Measurements from ENCODE around the gene RNF111. TPM values are rescaled to one million over a fixed set of nuclear protein-coding genes. Genes with fewer than 3 reads are reported as not detected.

The RNF111 gene
- total RNA-seq, 1 experiment from 2014 or later: 13.3 TPM

DNA sequence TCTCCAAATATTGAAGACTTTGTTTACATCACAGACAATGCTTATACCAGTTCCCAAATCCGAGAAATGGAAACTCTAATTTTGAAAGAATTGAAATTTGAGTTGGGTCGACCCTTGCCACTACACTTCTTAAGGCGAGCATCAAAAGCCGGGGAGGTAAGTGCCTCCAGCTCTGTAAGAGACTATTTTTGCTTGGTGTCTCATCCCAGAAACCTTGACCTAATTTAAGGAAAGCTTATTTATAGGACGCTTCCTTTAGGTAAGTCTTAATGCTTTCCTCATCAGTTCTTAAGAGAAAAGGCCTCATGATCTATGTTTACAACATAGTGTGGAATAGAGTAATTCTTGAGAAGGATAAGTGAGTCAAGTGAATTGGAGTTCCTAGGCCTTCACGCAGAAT lies 129.3 kb downstream of the RNF111 start:
- H4K20me1 ChIP-seq (ENCODE audit: low read length): no peaks in the 10 kb centered on the region
- H3K9me2 ChIP-seq (replicated peaks; ENCODE audit: low read length): no peaks in the 10 kb centered on the region
- no peaks in the 10 kb centered on the region for H3K9me3 ChIP-seq (ENCODE audit: low read length)
- H3F3A ChIP-seq (ENCODE audit: low read length, unreplicated experiment): no peaks in the 10 kb centered on the region
- no peak overlapping the region for H3K27ac ChIP-seq (ENCODE audit: low read length)
- H3K79me2 ChIP-seq (ENCODE audit: low read length): no peaks in the 10 kb centered on the region
- H3K36me3 ChIP-seq (ENCODE audit: low read depth, low read length): peaks cover 43% of the 10 kb centered on the region
- ChIA-PET CTCF (no interaction called here), POLR2A (ENCODE audit: unreplicated experiment) (no interaction called here)
- intact Hi-C loops (cut with micrococcal nuclease): no loop called here
- H3K4me3 ChIP-seq (ENCODE audit: low read length): no peak overlapping the region
- no peak for ATAC-seq
- no peak for TF ChIP-seq CTCF (conservative IDR thresholded peaks at IDR 0.05; ENCODE audit: low read depth, low read length)
- no peak for DNase-seq
- H3K27me3 ChIP-seq (ENCODE audit: low read length): no peaks in the 10 kb centered on the region
- H2AFZ ChIP-seq (ENCODE audit: low read length): no peak overlapping the region
- H3K4me2 ChIP-seq (ENCODE audit: low read length): no peak overlapping the region
- BruUV-seq (replicated peaks): no TSS peak
- no peaks in the 10 kb centered on the region for H3K4me1 ChIP-seq (ENCODE audit: insufficient read depth, low read length)
- H3K9ac ChIP-seq (ENCODE audit: low read length): no peak overlapping the region

DNA sequence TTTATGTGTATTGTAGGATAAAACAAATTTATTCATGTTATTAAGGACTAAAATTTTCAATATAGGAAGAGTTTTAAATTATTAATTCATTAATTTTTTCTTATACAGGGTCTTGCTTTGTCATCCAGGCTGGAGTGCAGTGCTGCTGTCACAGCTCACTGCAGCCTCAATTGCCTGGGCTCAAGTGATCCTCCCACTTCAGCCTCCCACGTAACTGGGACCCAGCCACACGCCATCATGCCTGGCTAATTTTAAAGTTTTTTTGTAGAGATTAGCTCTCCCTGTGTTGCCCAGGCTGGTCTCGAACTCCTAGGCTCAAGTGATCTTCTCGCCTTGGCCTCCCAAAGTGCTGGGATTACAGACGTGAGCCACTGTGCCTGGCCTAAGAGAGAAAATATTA lies 132.2 kb downstream of the RNF111 start:
- Histone ChIP-seq H3K9me2 (replicated peaks; ENCODE audit: low read length) (no peaks in the 10 kb centered on the region), H3K4me3 (ENCODE audit: low read length) (no peak overlapping the region), H3F3A (ENCODE audit: low read length, unreplicated experiment) (no peaks in the 10 kb centered on the region), H3K36me3 (ENCODE audit: low read depth, low read length) (peaks cover 41% of the 10 kb centered on the region), H4K20me1 (ENCODE audit: low read length) (no peaks in the 10 kb centered on the region), H2AFZ (ENCODE audit: low read length) (no peak overlapping the region), H3K79me2 (ENCODE audit: low read length) (no peaks in the 10 kb centered on the region), H3K9ac (ENCODE audit: low read length) (no peak overlapping the region), H3K27ac (ENCODE audit: low read length) (no peak overlapping the region), H3K4me2 (ENCODE audit: low read length) (no peak overlapping the region), H3K4me1 (ENCODE audit: insufficient read depth, low read length) (no peaks in the 10 kb centered on the region), H3K27me3 (ENCODE audit: low read length) (no peaks in the 10 kb centered on the region), H3K9me3 (ENCODE audit: low read length) (no peaks in the 10 kb centered on the region)
- intact Hi-C loops (cut with micrococcal nuclease): no loop called here
- BruUV-seq (replicated peaks): no TSS peak
- POLR2A ChIA-PET (ENCODE audit: unreplicated experiment): no interaction called here
- ATAC-seq (no peak), DNase-seq (no peak)
- CTCF ChIA-PET: no interaction called here
- TF ChIP-seq CTCF (conservative IDR thresholded peaks at IDR 0.05; ENCODE audit: low read depth, low read length): no peak
- no peak for TF ChIP-seq EZH2 (IDR thresholded peaks at IDR 0.05; ENCODE audit: low read length, unreplicated experiment)
- no peak for TF ChIP-seq EZH2phosphoT487 (IDR thresholded peaks at IDR 0.05; ENCODE audit: borderline replicate concordance, low read length)

GRCh38 chr15:59120937-59121336 lies 133.5 kb downstream of the RNF111 start:
- no peaks in the 10 kb centered on the region for H3K9me3 ChIP-seq (ENCODE audit: low read length)
- H3K27me3 ChIP-seq (ENCODE audit: low read length): no peaks in the 10 kb centered on the region
- CTCF ChIA-PET: no interaction called here
- DNase-seq: no peak
- H3K36me3 ChIP-seq (ENCODE audit: low read depth, low read length): peaks cover 36% of the 10 kb centered on the region
- ATAC-seq: no peak
- H3K9me2 ChIP-seq (replicated peaks; ENCODE audit: low read length): no peaks in the 10 kb centered on the region
- BruUV-seq (replicated peaks): no TSS peak
- H3K27ac ChIP-seq (ENCODE audit: low read length): no peak overlapping the region
- H4K20me1 ChIP-seq (ENCODE audit: low read length): no peaks in the 10 kb centered on the region
- H3K4me3 ChIP-seq (ENCODE audit: low read length): no peak overlapping the region
- no peaks in the 10 kb centered on the region for H3K79me2 ChIP-seq (ENCODE audit: low read length)
- H3K9ac ChIP-seq (ENCODE audit: low read length): no peak overlapping the region
- TF ChIP-seq EZH2 (IDR thresholded peaks at IDR 0.05; ENCODE audit: low read length, unreplicated experiment) (no peak), EZH2phosphoT487 (IDR thresholded peaks at IDR 0.05; ENCODE audit: borderline replicate concordance, low read length) (no peak), CTCF (conservative IDR thresholded peaks at IDR 0.05; ENCODE audit: low read depth, low read length) (no peak)
- H3K4me2 ChIP-seq (ENCODE audit: low read length): no peak overlapping the region
- intact Hi-C loops (cut with micrococcal nuclease): no loop called here
- POLR2A ChIA-PET (ENCODE audit: unreplicated experiment): no interaction called here
- no peaks in the 10 kb centered on the region for H3F3A ChIP-seq (ENCODE audit: low read length, unreplicated experiment)
- H3K4me1 ChIP-seq (ENCODE audit: insufficient read depth, low read length): no peaks in the 10 kb centered on the region
- no peak overlapping the region for H2AFZ ChIP-seq (ENCODE audit: low read length)
